ENCODE results near the gene DHX29.

DHX29 gene

DNA sequence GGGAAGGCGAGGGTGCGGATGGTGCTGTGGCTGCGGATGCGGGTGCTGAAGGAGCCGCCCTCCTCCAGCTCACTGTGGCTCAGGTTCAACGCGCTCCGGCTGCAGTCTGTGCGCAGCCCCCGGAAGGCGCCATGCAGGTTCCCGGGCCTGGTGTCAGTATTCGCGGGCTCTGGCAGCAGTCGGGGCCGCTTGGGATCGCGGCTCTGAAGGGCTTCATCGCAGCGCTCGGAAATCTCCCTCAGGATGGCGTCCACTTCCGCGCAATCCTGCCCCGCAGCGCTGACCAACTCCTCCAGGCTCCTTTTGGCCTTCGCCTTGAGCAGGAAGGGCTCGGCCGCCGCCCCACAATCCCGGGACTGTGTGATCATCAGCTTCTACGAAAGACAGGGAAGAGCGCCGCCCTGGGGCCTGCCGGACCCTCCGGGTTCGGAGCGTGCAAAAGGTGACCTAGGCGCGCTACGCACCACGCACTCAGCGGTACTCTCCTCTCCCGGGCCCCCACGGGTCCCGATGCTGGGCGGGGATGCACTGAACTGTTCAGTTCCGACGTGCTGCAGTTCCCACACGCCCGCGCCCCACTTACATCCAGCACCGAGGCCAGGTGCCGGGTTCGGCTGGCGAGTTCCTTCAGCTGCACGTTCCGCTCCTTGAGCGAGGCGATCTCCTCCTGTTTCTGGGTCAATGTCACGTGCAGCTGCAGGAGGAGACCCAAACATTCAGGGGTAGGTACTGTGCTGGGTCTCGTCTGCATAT is 86.9 kb downstream of the DHX29 start:
- peak; percentile 45 for ATAC-seq
- TF ChIP-seq TOX (CRISPR knock-in tag; IDR thresholded peaks at IDR 0.05; ENCODE audit: borderline replicate concordance) = no peak
- TF ChIP-seq ARNTL (CRISPR knock-in tag; IDR thresholded peaks at IDR 0.05; ENCODE audit: borderline replicate concordance, low read depth) = no peak
- no peak for TF ChIP-seq ISL1 (CRISPR knock-in tag; IDR thresholded peaks at IDR 0.05)
- TF ChIP-seq, protein P1, sequence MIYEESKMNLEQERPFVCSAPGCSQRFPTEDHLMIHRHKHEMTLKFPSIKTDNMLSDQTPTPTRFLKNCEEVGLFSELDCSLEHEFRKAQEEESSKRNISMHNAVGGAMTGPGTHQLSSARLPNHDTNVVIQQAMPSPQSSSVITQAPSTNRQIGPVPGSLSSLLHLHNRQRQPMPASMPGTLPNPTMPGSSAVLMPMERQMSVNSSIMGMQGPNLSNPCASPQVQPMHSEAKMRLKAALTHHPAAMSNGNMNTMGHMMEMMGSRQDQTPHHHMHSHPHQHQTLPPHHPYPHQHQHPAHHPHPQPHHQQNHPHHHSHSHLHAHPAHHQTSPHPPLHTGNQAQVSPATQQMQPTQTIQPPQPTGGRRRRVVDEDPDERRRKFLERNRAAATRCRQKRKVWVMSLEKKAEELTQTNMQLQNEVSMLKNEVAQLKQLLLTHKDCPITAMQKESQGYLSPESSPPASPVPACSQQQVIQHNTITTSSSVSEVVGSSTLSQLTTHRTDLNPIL (CRISPR knock-in tag; IDR thresholded peaks at IDR 0.05; ENCODE audit: low read depth) = no peak
- TF ChIP-seq ESRRG (CRISPR knock-in tag; IDR thresholded peaks at IDR 0.05) = no peak
- TF ChIP-seq TCF4 (CRISPR knock-in tag; IDR thresholded peaks at IDR 0.05; ENCODE audit: borderline replicate concordance) = no peak
- no peak for TF ChIP-seq ZNF565 (CRISPR knock-in tag; conservative IDR thresholded peaks at IDR 0.05; ENCODE audit: low read depth)
- TF ChIP-seq OSR1 (CRISPR knock-in tag; IDR thresholded peaks at IDR 0.05) = no peak

DNA sequence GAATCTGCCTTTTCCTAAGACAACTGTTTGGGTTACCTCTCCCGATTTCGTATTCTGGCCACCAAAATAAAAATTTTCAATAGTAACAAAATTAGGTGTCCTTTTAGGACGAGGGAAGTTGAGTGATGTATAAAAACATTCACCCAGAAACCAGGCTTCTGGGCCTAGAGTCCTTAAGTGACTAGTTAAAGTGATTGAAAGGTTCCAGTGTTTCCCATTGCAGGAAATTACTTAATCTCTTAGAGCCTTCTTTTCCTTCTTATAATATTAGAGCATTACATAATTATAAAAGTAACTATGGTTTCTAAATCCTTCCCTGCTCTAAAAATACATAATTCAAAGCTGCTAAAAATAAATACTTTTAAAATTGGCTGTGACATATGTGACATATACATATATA is 87.7 kb downstream of the DHX29 start:
- TF ChIP-seq ESRRG (CRISPR knock-in tag; IDR thresholded peaks at IDR 0.05) = no peak
- TF ChIP-seq PPARA (CRISPR knock-in tag; IDR thresholded peaks at IDR 0.05; ENCODE audit: borderline replicate concordance) = no peak
- TF ChIP-seq, protein P1 (CRISPR knock-in tag; IDR thresholded peaks at IDR 0.05; ENCODE audit: low read depth) = no peak
- no peak for TF ChIP-seq CSDC2 (CRISPR knock-in tag; IDR thresholded peaks at IDR 0.05)
- ATAC-seq = no peak

DNA sequence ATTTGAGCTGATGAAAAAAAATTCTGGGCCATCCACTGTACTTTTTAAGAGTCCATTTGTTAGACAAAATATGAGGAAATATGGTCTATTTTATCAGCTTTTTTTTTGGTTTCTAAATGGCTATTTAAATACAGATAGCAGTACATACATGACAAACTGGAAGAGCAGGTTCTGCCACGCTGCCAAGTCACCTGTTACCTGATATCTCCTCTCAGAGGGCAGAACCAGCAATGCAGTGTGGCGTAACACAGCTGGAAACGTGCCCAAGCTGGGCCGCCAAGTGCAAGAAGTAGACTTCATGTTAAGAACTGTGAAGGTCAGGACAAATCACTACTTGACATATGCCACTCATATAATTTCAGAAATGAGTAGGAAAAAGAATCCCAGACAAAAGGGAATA is 88.5 kb downstream of the DHX29 start:
- ATAC-seq = no peak

DNA sequence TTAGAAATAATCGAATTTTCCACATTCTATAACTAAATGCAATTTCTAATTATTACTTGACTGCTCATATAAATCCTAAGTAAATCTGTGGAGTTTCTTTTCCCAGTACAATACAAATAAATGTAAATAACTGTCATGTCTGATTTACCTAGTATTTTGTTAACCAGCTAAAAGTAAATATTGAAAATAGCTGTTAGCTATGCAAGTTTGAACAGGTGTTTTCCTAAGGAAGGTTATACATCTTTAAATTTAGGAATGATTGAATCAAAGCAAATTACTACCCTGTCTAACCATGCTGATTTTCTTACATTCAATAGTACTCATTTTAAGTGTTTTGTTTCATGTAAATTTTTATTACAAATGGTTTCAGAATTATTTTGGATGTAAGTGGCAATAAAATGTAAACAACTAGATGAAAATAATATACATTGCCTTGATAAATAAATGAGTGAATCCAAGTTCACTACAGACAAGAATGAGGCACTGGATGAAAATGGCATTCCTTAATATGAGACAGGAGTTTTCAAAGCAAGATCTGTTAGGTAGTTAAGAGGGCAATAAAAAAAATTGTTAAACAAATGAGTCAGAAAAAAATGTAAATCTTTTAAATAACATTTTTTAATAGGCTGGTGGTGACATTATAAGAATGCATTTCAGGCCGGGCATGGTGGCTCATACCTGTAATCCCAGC is 96.2 kb downstream of the DHX29 start:
- TF ChIP-seq PPARA (CRISPR knock-in tag; IDR thresholded peaks at IDR 0.05; ENCODE audit: borderline replicate concordance) (no peak), ZNF565 (CRISPR knock-in tag; conservative IDR thresholded peaks at IDR 0.05; ENCODE audit: low read depth) (no peak), BACH2 (CRISPR knock-in tag; IDR thresholded peaks at IDR 0.05; ENCODE audit: borderline replicate concordance) (no peak), ISL1 (CRISPR knock-in tag; IDR thresholded peaks at IDR 0.05) (no peak), SNAI2 (CRISPR knock-in tag; IDR thresholded peaks at IDR 0.05) (no peak), ZFP3 (CRISPR knock-in tag; IDR thresholded peaks at IDR 0.05) (no peak), ESRRG (CRISPR knock-in tag; IDR thresholded peaks at IDR 0.05) (no peak), CSDC2 (CRISPR knock-in tag; IDR thresholded peaks at IDR 0.05) (no peak), ARNTL (CRISPR knock-in tag; IDR thresholded peaks at IDR 0.05; ENCODE audit: borderline replicate concordance, low read depth) (no peak)
- ATAC-seq = no peak

More for the DNA sequence above, 88.5 kb downstream of the DHX29 start:
- TF ChIP-seq ARNTL (CRISPR knock-in tag; IDR thresholded peaks at IDR 0.05; ENCODE audit: borderline replicate concordance, low read depth) (no peak), SNAI2 (CRISPR knock-in tag; IDR thresholded peaks at IDR 0.05) (no peak), BACH2 (CRISPR knock-in tag; IDR thresholded peaks at IDR 0.05; ENCODE audit: borderline replicate concordance) (no peak), ZFP3 (CRISPR knock-in tag; IDR thresholded peaks at IDR 0.05) (no peak), OSR1 (CRISPR knock-in tag; IDR thresholded peaks at IDR 0.05) (no peak), ZNF70 (CRISPR knock-in tag; IDR thresholded peaks at IDR 0.05) (no peak), TOX (CRISPR knock-in tag; IDR thresholded peaks at IDR 0.05; ENCODE audit: borderline replicate concordance) (no peak), ZNF565 (CRISPR knock-in tag; conservative IDR thresholded peaks at IDR 0.05; ENCODE audit: low read depth) (no peak)
- TF ChIP-seq, protein P2, sequence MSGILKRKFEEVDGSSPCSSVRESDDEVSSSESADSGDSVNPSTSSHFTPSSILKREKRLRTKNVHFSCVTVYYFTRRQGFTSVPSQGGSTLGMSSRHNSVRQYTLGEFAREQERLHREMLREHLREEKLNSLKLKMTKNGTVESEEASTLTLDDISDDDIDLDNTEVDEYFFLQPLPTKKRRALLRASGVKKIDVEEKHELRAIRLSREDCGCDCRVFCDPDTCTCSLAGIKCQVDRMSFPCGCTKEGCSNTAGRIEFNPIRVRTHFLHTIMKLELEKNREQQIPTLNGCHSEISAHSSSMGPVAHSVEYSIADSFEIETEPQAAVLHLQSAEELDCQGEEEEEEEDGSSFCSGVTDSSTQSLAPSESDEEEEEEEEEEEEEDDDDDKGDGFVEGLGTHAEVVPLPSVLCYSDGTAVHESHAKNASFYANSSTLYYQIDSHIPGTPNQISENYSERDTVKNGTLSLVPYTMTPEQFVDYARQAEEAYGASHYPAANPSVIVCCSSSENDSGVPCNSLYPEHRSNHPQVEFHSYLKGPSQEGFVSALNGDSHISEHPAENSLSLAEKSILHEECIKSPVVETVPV (CRISPR knock-in tag; IDR thresholded peaks at IDR 0.05) = no peak
- TF ChIP-seq, protein P3, sequence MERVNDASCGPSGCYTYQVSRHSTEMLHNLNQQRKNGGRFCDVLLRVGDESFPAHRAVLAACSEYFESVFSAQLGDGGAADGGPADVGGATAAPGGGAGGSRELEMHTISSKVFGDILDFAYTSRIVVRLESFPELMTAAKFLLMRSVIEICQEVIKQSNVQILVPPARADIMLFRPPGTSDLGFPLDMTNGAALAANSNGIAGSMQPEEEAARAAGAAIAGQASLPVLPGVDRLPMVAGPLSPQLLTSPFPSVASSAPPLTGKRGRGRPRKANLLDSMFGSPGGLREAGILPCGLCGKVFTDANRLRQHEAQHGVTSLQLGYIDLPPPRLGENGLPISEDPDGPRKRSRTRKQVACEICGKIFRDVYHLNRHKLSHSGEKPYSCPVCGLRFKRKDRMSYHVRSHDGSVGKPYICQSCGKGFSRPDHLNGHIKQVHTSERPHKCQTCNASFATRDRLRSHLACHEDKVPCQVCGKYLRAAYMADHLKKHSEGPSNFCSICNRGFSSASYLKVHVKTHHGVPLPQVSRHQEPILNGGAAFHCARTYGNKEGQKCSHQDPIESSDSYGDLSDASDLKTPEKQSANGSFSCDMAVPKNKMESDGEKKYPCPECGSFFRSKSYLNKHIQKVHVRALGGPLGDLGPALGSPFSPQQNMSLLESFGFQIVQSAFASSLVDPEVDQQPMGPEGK (CRISPR knock-in tag; IDR thresholded peaks at IDR 0.05; ENCODE audit: borderline replicate concordance) = no peak
